ENCODE measurements around the gene DIAPH1.

Gene DIAPH1

DNA sequence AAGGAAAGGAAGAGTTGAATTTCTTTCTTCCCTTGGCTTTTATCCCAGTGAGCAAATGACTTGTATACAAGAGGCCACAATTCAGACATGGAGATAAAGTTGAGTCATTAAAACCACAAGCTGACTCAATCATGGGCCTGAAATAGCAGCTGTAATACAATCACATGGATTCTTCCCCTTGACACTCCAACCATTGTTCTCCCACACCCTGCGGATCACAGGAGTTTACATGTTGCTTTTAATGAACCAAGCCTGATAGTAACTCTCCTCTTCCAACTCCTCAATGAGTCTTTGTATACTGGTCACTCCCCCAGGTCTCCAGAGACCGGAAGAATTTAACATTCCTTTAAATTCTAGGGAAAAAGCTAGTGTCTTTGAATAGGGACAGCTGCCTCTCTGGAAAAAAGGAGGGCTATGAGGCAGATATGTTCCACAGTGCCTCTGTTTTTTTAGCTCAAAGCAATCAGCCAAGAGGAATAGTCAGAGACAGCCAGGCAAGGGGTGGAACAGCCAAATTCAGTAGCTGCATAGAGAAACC is 97.5 kb downstream of the DIAPH1 start:
- Histone ChIP-seq H3F3A (ENCODE audit: control insufficient read depth, insufficient read depth) (peaks cover 17% of the 10 kb centered on the region), H3K4me2 (ENCODE audit: low read length) (no peak overlapping the region)

DNA sequence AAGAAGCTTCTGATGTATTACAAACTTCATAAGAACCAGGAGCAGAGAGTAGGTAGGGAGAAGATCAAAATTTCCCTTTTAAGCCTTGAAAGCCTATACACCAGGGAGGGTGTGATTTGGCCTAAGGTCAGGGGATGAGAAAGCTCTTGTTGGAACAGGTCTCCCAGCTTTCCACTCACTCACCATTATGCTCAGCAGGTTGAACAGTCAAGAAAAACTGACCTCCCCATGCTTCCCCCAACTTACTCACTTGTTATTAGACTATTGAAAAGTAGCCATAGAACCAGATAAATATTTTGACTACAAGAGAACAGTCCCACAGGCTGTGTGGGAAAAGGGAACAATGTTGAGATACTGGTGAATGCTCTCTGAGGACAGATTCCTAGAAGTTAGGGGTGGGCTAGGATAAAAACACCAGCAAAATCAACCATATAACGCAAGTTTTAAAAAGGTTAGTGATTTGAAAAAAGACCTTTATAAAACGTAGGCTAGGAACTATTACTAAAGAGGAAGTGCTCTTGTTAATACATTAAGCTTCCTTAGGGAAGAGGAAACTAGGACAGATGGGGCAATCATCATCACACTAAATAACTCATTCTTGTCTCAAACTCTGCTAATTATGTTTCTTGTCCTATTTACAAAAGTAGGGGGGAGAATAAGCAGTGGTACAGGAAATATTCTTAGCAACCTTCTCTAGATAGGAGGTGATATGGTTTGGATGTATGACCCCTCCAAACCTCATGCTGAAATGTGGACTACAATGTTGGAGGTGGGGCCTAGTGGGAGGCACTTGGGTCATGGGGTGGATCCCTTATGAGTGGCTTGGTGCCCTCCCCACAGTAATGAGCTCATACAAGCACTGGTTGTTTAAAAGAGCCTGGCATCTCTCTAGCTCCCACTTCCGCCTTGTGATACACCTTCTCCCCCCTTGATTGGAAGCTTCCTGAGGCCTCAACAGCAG is 98.9 kb downstream of the DIAPH1 start:
- Histone ChIP-seq H4K20me1 (ENCODE audit: control insufficient read depth, insufficient read depth, low read depth, low read length) (no peaks in the 10 kb centered on the region), H3K4me2 (ENCODE audit: low read length) (peak overlapping the region; percentile 16; the same call in 1 of the 2 replicates), H3F3A (ENCODE audit: control insufficient read depth, insufficient read depth) (peaks cover 16% of the 10 kb centered on the region), H3K4me3 (ENCODE audit: low read length) (no peak overlapping the region), H3K9me2 (replicated peaks; ENCODE audit: control insufficient read depth, low read length) (no peaks in the 10 kb centered on the region), H3K36me3 (ENCODE audit: control insufficient read depth, low read length) (peaks cover 91% of the 10 kb centered on the region), H3K27me3 (ENCODE audit: control insufficient read depth, low read length) (no peaks in the 10 kb centered on the region), H3K27ac (ENCODE audit: low read depth, low read length) (peak overlapping the region; percentile 12), H3K4me1 (ENCODE audit: control insufficient read depth, low read length) (peaks cover 79% of the 10 kb centered on the region), H3K79me2 (ENCODE audit: control insufficient read depth, low read length) (peaks cover 17% of the 10 kb centered on the region), H3K9me3 (ENCODE audit: control insufficient read depth, insufficient read depth, low read length) (no peaks in the 10 kb centered on the region)
- no peak for TF ChIP-seq EZH2phosphoT487 (IDR thresholded peaks at IDR 0.05; ENCODE audit: borderline replicate concordance, low read length)
- TF ChIP-seq, protein P1, sequence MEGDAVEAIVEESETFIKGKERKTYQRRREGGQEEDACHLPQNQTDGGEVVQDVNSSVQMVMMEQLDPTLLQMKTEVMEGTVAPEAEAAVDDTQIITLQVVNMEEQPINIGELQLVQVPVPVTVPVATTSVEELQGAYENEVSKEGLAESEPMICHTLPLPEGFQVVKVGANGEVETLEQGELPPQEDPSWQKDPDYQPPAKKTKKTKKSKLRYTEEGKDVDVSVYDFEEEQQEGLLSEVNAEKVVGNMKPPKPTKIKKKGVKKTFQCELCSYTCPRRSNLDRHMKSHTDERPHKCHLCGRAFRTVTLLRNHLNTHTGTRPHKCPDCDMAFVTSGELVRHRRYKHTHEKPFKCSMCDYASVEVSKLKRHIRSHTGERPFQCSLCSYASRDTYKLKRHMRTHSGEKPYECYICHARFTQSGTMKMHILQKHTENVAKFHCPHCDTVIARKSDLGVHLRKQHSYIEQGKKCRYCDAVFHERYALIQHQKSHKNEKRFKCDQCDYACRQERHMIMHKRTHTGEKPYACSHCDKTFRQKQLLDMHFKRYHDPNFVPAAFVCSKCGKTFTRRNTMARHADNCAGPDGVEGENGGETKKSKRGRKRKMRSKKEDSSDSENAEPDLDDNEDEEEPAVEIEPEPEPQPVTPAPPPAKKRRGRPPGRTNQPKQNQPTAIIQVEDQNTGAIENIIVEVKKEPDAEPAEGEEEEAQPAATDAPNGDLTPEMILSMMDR (IDR thresholded peaks at IDR 0.05; ENCODE audit: low read depth, low read length, poor library complexity, severe bottlenecking): no peak

More for the DNA sequence above, 97.5 kb downstream of the DIAPH1 start:
- H3K9me3 ChIP-seq (ENCODE audit: control insufficient read depth, insufficient read depth, low read length): no peaks in the 10 kb centered on the region
- H3K4me1 ChIP-seq (ENCODE audit: control insufficient read depth, low read length): peaks cover 79% of the 10 kb centered on the region
- H3K27ac ChIP-seq (ENCODE audit: low read depth, low read length): peak overlapping the region; percentile 56
- no peak for TF ChIP-seq EZH2phosphoT487 (IDR thresholded peaks at IDR 0.05; ENCODE audit: borderline replicate concordance, low read length)
- TF ChIP-seq, protein P1 (IDR thresholded peaks at IDR 0.05; ENCODE audit: low read depth, low read length, poor library complexity, severe bottlenecking): no peak
- no peaks in the 10 kb centered on the region for H3K27me3 ChIP-seq (ENCODE audit: control insufficient read depth, low read length)
- no peaks in the 10 kb centered on the region for H4K20me1 ChIP-seq (ENCODE audit: control insufficient read depth, insufficient read depth, low read depth, low read length)
- H3K4me3 ChIP-seq (ENCODE audit: low read length): no peak overlapping the region
- no peaks in the 10 kb centered on the region for H3K9me2 ChIP-seq (replicated peaks; ENCODE audit: control insufficient read depth, low read length)
- H3K36me3 ChIP-seq (ENCODE audit: control insufficient read depth, low read length): peaks cover 93% of the 10 kb centered on the region
- H3K79me2 ChIP-seq (ENCODE audit: control insufficient read depth, low read length): peaks cover 17% of the 10 kb centered on the region

DNA sequence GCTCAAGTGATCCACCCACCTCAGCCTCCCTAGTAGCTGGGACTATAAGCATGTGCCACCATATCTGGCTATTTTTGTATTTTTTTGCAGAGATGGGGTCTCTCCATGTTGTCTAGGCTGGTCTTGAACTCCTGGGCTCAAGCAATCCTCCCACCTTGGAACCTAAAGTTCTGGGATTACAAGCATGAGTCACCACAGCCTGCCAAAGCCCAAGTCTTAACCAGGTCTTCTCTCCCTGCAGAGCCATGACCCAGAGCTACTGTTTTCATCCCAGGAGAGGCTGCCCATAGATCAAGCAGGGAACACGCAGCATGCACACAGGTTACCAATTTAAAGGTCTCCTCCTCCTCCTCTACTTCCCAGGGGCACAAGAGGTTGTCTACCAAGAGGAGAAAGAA is 100.2 kb downstream of the DIAPH1 start:
- H3F3A ChIP-seq (ENCODE audit: control insufficient read depth, insufficient read depth): peaks cover 22% of the 10 kb centered on the region
- no peak overlapping the region for H3K27ac ChIP-seq (ENCODE audit: low read depth, low read length)

More for the DNA sequence above, 100.2 kb downstream of the DIAPH1 start:
- H3K4me2 ChIP-seq (ENCODE audit: low read length): no peak overlapping the region
- peaks cover 89% of the 10 kb centered on the region for H3K36me3 ChIP-seq (ENCODE audit: control insufficient read depth, low read length)
- H3K4me1 ChIP-seq (ENCODE audit: control insufficient read depth, low read length): peaks cover 79% of the 10 kb centered on the region
- no peaks in the 10 kb centered on the region for H3K9me3 ChIP-seq (ENCODE audit: control insufficient read depth, insufficient read depth, low read length)
- no peak for TF ChIP-seq EZH2phosphoT487 (IDR thresholded peaks at IDR 0.05; ENCODE audit: borderline replicate concordance, low read length)
- TF ChIP-seq, protein P1 (IDR thresholded peaks at IDR 0.05; ENCODE audit: low read depth, low read length, poor library complexity, severe bottlenecking): no peak
- H3K4me3 ChIP-seq (ENCODE audit: low read length): no peak overlapping the region
- H3K79me2 ChIP-seq (ENCODE audit: control insufficient read depth, low read length): peaks cover 8% of the 10 kb centered on the region
- H4K20me1 ChIP-seq (ENCODE audit: control insufficient read depth, insufficient read depth, low read depth, low read length): no peaks in the 10 kb centered on the region
- no peaks in the 10 kb centered on the region for H3K9me2 ChIP-seq (replicated peaks; ENCODE audit: control insufficient read depth, low read length)
- H3K27me3 ChIP-seq (ENCODE audit: control insufficient read depth, low read length): no peaks in the 10 kb centered on the region

Data from DOHH2 (cell line).